GM19397 (cell line): Measurements from ENCODE around the gene ALDH9A1.
"Not testable (repeated sequence)": the region's sequence is repeated elsewhere in the genome, so short reads cannot be mapped to it uniquely, and the experiment has no call there.

Source experiments
- ATAC-seq: cut with Tn5 transposase; IDR thresholded peaks from one replicate; pipeline ENCODE4 v1.9.1; 2021; ENCODE audit warnings: mild to moderate bottlenecking, moderate library complexity; ENCODE audit not compliant: unreplicated experiment

Gene ALDH9A1

DNA sequence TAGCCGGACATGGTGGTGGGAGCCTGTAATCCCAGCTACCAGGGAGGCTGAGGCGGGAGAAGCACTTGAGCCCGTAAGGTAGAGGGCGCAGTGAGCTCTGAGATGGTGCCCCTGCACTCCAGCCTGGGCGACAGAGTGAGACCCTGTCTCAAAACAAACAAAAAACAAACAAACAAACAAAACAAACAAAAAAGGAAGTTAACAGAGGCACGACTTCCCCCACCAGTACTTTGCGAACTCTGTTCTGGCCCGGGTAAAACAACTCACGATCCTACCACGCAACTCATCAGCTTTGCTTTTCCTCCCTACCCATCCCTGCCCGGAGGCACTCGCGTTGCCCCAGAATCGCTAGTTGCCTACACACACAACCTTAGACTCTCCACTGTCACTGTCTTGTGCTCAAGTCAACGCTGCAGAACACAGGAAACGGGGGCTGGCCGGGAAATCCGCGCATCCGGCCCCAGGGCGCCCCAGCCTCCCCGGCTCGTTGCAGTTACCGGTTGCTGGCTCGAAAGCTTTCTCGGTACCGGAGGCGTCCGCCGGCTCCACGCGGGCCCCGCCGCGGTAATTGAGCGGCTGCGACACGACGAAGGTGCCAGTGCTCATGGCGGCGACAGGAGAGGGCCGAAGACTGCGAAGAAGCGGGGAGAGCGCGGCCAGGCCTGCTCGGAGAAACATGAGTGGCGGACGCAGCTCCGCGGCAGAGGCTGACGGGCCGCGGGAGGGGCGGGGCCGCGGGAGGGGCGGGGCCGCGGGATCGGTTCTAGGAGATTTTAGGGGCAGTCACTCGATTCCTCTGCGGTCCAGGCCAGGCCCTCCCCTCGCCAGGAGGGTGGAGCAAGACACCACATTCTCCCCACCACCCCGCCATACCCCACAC, at the start of gene ALDH9A1:
Gene ALDH9A1 (minus strand): TSS at position 682 of the 880 bp plus-strand sequence. CDS start 4 bp downstream, at position 678.
- peak; percentile 95 for ATAC-seq

DNA sequence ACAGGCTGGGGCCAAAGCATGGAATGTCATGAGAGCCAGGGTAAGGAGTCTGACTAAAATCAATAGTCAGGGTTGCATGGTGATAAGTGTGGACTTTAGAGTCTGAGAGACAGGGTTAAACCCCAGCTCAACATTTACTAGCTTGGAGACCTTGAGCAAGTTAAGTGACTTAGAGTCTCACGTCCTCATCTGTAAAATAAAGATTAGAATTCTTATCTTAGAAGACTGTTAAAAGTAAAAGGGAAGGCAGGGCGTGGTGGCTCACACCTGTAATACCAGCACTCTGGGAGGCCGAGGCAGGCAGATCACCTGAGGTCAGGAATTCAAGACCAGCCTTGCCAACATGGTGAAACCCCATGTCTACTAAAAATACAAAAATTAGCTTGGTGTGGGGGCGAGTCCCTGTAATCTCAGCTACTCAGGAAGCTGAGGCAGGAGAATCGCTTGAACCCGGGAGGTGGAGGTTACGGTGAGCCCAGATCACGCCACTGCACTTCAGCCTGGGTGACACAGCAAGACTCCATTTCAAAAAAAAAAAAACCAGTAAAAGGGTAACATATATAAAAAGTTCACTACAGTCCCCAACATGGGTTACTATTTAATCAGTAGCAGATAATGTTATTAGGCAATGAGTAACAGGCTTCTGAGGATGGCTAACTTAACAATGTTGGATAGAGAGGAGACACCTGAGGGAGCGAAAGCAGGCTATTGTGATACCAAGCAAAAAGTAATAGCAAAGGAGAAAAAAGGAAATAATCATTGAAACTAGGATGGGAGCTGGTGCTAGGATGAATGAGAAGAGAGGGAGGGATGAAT, 49.5 kb upstream of the ALDH9A1 start:
- no peak for ATAC-seq

DNA sequence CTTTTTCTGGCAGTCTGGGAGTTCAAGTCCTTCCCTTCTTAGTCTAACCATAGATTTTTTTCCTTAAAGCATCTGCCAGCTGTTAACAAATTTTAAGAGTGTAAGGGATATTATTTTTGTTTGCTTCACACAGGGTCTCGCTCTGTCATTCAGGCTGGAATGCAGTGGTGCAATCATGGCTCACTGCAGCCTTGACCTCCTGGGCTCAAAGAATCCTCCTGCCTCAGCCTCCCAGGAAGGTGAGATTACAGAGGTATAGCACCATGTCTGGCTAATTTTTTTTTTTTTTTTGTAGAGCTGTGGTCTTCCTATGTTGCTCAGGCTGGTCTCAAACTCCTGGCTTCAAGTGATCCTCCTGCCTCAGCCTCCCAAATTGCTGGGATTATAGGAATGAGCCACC, 46.6 kb upstream of the ALDH9A1 start:
- ATAC-seq: not testable (repeated sequence)

DNA sequence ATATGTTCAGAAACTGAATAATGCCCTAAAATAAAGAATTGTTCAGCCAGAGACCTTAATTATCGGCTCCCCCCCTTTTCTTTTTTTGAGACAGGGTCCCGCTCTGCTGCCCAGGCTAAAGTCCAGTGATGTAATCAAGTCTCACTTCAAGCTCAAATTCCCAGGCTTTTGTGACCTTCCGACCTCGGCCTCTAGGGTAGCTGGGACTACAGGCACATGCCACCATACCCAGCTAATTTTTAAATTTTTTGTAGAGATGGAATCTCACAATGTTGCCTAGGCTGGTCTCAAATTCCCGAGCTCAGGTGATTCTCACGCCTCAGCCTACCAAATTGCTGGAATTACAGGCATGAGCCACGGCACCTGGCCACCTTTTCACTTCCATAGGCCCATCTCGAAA, 43.8 kb upstream of the ALDH9A1 start:
- ATAC-seq: no peak

DNA sequence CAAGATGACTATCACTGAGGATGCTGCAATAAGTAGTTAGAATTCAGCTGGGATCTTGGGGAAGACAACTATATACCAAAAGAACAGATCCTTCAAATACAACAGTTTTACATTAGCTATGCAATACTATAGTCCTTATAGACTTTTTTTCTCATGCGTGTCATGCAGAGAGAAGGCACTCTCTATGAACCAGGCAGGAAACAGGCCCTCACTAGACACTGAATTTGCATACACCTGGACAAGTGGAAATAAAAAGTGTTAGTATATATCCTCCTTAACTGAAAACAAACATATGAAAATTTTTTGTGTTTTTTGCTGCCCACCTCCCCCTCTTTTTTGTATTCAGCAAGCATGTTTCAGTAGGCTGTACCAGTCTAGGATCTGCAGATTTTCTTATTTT, 40.4 kb upstream of the ALDH9A1 start:
- ATAC-seq: peak; percentile 92

DNA sequence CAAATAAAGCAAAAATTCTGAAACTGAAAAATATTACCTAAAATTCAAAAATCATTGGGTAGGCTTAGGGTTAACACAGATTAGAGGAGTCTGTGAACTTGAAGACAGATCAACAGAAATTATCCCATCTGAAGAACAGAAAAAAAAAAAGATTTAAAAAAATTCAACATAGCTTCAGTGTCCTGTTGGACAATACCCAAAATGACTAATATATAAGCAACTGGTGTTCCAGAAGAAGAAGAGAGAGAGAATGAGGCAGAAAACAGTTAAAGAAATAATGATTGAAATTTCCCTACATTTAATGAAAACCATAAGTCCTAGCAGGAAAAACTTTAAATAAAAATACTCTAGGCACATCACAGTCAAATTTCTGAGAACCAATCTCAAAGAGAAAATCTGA, 38.8 kb upstream of the ALDH9A1 start:
- ATAC-seq: no peak

DNA sequence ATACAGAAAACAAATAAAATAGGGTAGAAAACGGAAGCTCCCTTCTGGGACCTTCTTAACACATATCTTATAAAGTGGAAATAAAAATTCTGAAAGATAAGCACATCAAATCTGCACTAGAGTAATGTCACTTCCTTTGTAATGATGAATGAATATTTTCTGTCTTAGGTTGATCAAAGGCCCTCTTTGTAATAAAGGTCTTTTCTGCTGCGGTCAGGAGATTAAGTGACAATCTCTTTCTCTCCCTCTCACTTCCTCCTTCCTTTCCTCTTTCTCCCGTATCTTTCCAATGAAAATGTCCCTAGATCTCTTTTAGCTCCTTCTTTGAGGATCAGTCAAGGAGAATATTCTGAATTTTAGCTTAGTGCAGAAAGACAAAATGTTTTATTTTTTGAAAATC, 36.5 kb upstream of the ALDH9A1 start:
- ATAC-seq: no peak

DNA sequence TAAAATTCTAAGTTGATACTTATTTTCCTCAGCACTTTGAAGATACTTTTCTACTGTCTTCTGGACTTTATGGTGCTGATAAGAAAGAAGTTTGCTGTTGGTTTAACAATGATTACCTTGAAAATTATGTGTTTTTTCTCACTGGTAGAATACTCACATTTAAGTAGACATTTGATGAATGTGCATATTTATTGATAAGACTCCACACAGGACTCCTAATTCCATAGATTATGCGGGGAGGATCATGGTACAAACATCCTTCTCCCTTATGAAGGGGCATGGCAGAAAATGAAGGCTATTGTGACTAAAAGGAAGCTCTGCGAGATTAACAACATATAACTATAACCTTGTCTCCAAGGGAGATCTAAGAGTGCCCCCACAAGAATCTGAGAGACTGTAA, 28.5 kb upstream of the ALDH9A1 start:
- ATAC-seq: no peak

DNA sequence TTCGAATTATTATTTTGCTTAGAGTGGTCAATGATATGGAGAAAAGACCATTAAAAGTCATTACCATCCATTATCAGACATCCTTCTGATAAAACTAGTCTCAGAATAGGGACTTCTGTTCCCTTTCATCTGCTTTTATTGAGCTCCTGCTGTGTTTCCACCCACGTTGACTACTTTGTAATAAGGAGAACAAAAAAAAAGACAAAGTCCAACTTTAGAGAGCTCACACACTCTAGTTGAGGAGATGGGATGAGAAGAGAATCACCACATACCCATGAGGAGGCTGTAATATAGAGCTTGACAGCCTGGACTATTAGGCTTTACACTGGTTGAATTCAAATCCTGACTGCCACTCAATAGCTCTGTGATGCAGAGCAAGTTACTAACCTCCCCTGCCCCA, 27.8 kb upstream of the ALDH9A1 start:
- ATAC-seq: no peak

DNA sequence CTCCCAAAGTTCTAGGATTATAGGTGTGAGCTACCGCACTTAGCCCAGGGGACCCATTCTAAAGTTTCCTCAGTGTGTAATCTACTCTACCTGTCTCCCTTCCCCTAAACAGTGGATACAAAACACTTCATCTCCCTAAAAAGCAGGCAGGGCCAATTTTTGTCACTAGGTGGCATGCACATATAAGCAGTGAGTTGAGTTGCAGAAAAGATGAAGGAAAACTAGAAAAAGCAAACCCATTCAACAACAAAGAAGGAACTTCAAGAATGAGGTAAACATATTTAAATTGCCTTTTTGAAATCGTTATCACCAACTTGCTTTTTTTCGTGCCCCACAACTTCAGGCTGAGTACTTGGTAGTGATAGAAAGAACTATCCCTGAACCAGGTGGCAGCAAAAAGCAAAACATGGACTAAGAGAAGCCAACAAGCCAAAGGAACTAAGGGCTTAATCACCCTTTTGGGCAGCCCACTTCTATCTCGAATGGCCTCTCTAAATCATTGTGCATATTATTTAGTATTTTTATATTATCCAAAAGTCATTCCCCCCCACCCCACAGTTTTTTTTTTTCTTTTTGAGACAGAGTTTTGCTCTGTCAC, 19.7 kb upstream of the ALDH9A1 start:
- ATAC-seq: peak; percentile 58

DNA sequence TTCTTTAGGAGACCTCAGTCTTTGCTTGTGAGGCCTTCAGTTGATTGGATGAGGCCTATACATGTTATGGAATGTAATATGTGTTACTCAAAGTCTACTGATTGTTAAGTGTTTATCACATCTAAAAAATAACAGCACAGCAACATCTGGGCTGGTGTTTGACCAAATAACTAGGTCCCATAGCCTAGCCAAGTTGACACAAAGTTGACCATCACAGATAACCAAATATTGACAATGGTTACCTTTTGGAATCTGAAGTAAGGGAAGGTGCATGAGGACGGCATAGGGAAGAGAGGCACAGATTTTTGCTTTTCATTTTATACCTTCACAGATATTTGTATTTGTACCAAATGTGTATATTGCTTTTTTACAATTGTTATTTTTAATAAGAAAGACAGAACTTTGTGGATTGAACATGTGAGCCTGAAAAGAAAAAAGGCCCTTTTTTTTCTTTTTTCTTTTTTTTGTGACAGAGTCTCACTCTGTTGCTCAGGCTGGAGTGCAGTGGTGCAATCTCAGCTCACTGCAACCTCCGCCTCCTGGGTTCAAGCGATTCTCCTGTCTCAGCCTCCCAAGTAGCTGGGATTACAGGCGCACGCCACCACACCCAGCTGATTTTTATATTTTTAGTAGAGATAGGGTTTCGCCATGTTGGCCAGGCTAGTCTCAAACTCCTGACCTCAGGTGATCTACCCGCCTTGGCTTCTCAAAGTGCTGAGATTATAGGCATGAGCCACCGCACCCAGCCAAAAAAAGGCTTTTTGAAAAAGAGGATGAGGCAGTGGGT, 18.1 kb upstream of the ALDH9A1 start:
- not testable (repeated sequence) for ATAC-seq

DNA sequence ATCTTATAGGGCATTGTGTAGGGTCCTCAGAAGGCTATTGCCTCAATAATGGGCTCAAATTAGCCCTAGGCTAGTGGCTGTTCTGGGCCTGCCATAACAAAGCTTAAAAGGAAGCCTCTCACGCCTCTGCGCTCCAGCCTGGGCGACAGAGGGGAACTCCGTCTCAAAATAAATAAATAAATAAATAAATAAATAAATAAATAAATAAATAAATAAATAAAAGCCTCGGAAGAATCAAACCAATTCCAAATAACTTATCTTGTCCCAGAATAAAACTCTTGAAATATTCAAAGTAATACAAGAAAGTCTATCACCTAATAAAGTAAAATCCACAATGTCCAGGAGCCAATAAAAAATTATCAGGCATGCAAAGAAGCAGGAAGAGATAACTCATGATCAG, 14.4 kb upstream of the ALDH9A1 start:
- no peak for ATAC-seq

DNA sequence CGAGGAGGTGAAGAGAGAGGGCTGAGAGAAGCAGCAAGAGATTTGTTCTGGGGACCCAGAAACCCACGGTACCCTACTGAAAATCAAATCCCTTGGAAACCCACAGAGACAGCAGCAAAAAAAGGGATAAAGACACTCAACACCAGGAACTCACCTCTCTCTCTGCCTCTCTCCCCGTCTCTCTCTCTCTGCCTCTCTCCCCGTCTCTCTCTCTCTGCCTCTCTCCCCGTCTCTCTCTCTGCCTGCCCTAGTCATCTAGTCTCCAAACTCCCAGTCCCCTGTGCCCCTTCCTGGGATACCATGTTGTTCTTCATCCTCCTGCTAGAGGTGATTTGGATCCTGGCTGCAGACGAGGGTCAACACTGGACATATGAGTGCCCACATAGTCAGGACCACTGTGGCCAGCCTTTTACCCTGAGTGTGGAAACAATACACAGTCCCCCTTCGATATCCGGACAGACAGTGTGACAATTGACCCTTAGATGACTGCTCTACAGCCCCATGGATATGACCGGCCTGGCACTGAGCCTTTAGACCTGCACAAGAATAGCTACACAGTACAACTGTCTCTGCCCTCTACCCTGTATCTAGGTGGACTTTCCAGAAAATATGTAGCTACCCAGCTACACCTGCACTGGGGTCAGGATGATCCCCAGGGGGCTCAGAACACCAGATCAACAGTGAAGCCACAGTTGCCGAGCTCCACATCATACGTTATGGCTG, 9.8 kb upstream of the ALDH9A1 start:
- ATAC-seq: no peak

DNA sequence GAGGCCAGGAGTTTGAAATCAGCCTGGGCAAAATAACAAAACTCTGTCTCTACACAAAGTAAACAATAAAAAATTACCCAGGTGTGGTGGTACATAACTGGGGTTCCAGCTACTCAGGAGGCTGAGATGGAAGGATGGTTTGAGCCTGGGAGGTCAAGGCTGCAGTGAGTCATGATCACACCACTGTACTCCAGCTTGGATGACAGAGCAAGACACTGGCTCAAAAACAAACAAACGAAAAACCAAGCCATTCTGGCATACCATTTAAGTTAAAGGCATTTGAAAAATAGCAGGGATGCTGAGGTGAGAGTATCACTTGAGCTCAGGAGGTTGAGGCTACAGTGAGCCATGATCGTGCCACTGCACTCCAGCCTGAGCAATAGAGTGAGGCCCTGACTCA, 5.3 kb upstream of the ALDH9A1 start:
- no peak for ATAC-seq

DNA sequence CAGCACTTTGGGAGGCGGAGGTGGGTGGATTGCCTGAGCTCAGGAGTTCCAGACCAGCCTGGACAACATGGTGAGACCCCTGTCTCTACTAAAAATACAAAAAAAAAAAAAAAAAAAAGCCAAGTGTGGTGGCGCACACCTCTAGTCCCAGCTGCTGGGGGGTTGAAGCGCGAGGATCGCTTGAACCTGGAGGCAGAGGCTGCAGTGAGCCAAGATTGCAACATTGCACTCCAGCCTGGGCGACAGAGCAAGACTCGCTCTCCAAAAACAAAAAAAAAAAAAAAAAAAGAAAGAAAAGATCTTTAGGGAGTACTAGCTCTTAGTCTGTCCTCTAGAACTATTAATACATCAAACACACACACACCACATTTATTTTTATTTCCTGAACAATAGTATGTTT, 3.6 kb upstream of the ALDH9A1 start:
- not testable (repeated sequence) for ATAC-seq

DNA sequence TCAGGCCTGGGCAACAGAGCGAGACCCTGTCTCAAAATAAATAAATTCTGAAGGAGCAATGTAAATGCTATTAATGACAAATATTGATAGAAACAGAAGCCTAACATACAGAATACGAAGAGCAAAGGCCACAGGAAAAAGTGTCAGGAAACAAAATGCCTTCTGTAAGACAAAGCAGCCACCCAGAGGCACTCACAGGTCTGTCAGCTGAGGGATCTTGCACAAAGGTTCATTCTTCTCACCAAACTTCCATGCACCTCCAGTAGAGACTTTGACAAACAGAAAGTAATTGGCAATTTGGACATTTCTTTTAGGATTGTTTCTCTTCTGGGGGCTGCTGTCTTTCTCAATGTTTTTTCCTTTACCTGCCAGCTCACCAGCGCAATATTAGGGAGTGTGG, 1.2 kb upstream of the ALDH9A1 start:
- no peak for ATAC-seq

DNA sequence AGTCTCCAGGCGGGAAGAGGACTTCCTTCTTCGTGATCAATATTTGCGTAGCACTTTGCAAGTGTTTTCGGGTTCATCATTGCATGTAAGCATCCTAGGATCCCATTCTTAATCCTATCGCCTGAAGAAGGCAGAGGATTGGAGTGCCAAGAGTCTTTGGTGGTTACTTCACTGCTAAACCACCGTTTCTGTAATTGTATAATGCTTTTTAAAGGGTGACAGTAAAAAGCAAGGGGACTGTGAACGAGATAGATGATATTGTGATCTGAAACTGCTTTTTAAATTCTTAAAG, 345 bp upstream of the ALDH9A1 start:
- no peak for ATAC-seq

DNA sequence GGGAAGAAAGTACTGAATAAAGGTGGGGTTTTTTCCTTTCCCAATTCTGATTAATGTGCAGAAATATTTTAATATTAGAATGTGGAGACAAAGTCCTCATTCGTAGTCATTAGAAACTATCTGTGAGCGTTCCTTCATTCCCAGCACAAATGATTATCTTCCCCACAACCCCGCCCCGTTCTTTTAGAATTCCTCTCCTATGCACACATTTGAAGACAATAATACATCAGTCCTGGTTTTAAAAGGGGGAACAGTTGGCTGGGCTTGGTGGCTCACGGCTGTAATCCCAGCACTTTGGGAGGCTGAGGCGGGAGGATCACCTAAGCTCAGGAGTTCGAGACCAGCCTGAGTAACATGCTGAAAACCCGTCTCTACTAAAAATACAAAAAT, 876 bp downstream of the ALDH9A1 start:
- ATAC-seq: no peak

DNA sequence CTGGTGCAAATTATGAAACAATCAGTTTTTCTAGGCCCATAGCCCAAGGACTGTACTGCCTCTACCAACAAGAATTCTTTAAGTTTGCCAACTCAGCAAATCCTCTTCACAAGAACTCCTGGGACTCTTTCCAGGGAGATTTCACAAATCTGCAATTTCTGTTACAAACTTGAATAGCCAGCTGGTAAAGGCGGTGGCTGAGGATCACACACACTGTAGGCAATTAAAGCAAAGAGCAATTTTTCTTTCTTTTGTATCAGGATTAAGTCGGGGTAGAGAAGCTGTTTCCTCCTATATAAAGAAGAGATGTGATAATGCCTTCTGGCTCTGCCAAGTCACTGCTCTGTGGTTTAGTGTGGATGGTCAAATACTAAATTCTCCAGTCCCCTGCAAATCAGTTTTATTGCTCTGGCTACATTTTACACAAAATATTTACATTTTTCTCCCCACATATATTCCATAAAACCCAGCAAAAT, 1.7 kb downstream of the ALDH9A1 start:
- no peak for ATAC-seq

DNA sequence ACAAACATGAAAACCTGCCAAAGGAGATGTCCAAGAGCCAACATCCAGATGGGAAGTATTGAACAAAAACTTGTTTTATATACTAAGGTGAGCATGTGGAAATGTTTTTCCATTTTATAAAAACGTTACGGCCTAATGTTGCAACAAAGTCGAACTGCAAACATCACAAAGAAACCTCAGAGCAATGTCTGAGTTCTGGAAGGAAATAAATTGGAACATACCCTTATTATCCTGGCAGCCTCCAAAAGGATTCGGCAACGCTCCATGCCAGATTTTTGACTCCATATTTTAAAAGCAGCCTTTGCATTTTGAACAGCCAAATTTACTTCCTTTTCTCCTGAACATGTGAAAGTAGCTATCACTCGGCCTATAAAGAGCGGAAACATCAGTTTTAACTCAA, 3.3 kb downstream of the ALDH9A1 start:
- ATAC-seq: no peak
